Measurements from ENCODE around the gene ZNF667.

ZNF667 gene

GRCh38 chr19:56405062-56405461 lies 72.1 kb downstream of the ZNF667 start:
- DNase-seq (ENCODE audit: insufficient read length, low spot score) (no peak), FAIRE-seq (no peak)
- no peak for TF ChIP-seq POLR2A (IDR thresholded peaks at IDR 0.05; ENCODE audit: low read depth, low read length)

DNA sequence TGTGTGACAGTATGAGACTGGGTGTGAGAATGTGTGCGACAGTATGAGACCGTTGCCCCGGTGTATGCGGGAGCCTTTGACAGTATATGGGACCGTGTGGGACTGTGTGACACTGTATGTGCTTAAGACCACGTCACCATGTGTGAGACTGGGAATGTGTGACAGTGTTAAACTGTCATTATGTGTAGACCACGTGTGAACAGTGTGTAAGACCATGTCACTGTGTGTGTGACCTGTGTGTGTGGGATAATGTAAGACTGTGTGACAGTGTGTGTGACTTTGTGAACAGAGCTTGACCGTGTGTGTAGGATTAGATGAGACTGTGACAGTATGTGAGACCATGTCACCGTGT lies 72.5 kb downstream of the ZNF667 start:
- FAIRE-seq = no peak
- DNase-seq (ENCODE audit: insufficient read length, low spot score) = no peak
- TF ChIP-seq POLR2A (IDR thresholded peaks at IDR 0.05; ENCODE audit: low read depth, low read length) = no peak

DNA sequence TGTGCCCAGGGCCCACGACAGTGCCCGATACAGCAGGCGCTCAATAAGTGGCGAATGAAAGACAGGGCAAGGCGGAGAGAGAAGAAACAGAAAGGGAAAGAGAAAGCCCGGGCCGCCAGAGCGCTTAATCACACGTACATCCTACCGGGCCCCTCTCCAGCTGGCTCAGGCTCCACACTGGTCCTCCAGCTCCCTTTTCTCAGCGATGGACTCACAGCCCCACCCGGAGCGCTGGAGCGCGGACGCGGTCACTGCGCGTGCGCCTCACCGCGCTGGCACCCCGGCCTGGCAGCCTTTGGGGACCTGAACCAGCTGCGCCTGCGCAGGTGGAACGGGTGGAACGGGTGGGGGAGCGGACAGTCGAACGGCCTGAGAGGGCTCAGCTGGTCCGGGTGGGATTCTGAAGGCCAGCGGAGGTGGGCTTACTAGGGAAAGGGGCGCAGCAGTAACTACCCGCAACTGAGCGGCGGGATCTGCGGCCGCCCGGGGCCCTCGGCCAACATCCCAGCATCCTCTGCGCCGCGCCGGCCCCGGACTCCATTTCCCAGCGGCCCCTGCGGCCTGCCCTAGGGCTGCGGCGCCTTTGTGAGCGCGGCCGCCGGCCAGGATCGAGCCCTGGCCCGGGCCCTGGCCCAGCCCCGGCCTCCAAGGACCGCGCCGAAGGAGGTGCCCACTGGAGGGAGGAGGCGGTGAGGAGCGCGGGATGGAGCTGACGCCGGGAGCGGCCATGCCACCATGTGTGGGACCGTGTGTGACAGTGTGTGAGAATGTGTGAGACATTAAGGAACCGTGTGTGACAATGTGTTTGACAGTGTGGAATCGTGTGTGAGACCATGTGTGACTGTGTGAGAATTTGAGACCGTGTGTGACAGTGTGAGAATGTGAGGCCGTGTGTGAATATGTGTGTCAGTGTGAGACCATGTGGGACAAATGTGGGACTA lies 73.1 kb downstream of the ZNF667 start, which contains the start of gene ZNF583:
Gene ZNF583 (plus strand): TSS at position 569 of the 941 bp plus-strand sequence. CDS start 2,783 bp downstream, outside the sequence.
- peak; percentile 75 for TF ChIP-seq POLR2A (IDR thresholded peaks at IDR 0.05; ENCODE audit: low read depth, low read length)
- FAIRE-seq (no peak), DNase-seq (ENCODE audit: insufficient read length, low spot score) (peak; percentile 100)

GRCh38 chr19:56403261-56403660 lies 73.9 kb downstream of the ZNF667 start:
- FAIRE-seq (no peak), DNase-seq (ENCODE audit: insufficient read length, low spot score) (no peak)
- TF ChIP-seq POLR2A (IDR thresholded peaks at IDR 0.05; ENCODE audit: low read depth, low read length) = no peak

GRCh38 chr19:56400485-56400884 lies 76.7 kb downstream of the ZNF667 start:
- DNase-seq (ENCODE audit: insufficient read length, low spot score) = no peak
- no peak for FAIRE-seq
- no peak for TF ChIP-seq POLR2A (IDR thresholded peaks at IDR 0.05; ENCODE audit: low read depth, low read length)

GRCh38 chr19:56398809-56399208 lies 78.3 kb downstream of the ZNF667 start:
- no peak for DNase-seq (ENCODE audit: insufficient read length, low spot score)
- no peak for TF ChIP-seq POLR2A (IDR thresholded peaks at IDR 0.05; ENCODE audit: low read depth, low read length)
- no peak for FAIRE-seq

DNA sequence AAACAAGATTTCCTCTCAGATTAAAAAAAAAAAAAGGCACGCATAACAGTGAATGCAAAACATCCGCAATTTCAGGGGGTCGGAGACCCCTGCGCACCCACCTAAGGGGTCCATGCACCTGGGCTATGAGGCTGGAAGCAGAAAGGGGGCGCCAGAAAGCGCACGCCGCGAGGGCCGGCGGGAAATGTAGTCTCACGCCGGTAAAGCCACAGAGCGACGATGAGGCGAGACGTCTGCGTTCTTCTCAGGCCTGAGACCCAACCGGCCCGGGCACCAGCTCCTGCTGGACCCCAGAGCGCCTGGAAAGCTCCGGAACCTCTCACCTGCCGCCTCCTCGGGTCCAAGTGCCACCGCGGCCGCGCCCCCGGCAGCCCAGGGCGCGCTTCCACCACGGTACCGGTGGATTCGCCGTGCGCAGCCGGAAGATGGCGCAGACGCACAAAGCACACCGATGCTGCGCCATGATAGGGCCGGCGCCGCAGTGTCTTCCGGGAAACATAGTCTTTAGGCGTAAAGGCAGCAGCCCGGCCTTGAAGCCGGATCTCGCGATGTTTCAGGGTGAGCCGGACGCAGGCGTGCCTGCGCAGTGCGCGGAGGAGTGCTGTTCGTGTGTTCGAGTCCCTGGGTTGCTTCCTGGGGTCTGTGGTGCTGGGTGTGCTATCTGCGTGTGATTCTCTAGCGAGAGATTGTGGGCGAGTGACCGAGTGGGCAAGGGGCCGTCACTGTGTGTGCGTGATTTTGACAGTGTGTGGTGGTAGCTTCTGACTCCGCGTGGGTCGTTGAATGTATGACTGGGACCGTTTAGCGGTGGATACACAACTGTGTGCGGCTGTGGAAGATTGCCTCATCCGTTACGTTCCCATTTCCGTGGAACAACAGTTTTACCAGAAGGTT lies 83.8 kb downstream of the ZNF667 start, which contains the start of gene ZNF582:
Gene ZNF582 (minus strand): TSS at position 416 of the 894 bp plus-strand sequence. CDS start 1,782 bp downstream, outside the sequence.
- TF ChIP-seq POLR2A (IDR thresholded peaks at IDR 0.05; ENCODE audit: low read depth, low read length) = peak; percentile 62; the same call in 1 of the 2 replicates
- FAIRE-seq (no peak), DNase-seq (ENCODE audit: insufficient read length, low spot score) (peak; percentile 76)
